Measurements from ENCODE around the gene SETD6. TPM values are rescaled to one million over a fixed set of nuclear protein-coding genes. Genes with fewer than 3 reads are reported as not detected.

Gene SETD6
- total RNA-seq, 1 experiment from 2014 or later, result 2.9 TPM

DNA sequence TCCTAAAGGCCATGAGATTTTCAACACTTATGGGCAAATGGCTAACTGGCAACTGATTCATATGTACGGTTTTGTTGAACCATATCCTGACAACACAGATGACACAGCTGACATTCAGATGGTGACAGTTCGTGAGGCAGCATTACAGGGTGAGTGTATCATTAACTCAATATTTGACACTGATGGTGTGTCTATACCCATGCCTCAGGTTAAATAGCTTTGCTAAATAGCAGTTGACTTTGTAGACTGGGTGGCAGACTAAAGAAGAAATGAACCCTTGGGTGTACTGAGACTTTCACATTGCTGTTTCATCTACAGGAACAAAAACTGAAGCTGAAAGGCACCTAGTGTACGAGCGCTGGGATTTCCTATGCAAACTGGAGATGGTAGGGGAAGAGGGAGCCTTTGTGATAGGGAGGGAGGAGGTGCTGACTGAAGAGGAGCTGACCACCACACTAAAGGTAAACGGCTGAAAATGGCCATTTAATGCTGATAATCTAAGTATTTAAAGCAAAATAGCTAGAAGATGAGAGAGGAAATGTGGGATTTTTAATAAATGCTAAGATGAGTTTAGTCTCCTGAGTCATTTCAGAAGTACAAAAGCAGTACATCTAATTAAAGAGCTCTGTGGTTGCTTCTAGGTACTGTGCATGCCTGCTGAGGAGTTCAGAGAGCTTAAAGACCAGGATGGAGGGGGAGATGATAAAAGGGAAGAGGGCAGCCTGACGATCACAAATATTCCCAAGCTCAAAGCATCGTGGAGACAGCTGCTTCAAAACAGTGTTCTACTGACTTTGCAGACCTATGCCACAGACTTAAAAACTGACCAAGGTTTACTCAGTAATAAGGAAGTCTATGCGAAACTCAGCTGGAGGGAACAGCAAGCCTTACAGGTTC lies 3.0 kb downstream of the SETD6 start:
- Histone ChIP-seq H3K27me3 (ENCODE audit: low read length) (no peaks in the 10 kb centered on the region), H3K9ac (ENCODE audit: low read length) (no peak overlapping the region), H3K4me2 (ENCODE audit: low read depth, low read length, poor library complexity, severe bottlenecking) (no peak overlapping the region), H3K4me1 (ENCODE audit: low read length) (peaks cover 28% of the 10 kb centered on the region), H2AFZ (ENCODE audit: low read length) (no peak overlapping the region), H3K27ac (ENCODE audit: low read length) (peak overlapping the region; percentile 54), H3K9me3 (ENCODE audit: low read length) (no peaks in the 10 kb centered on the region), H3K36me3 (ENCODE audit: insufficient read depth, low read length) (peaks cover 64% of the 10 kb centered on the region), H3K9me2 (replicated peaks; ENCODE audit: insufficient read depth, low read length) (no peaks in the 10 kb centered on the region), H3K79me2 (ENCODE audit: low read length) (peaks cover 14% of the 10 kb centered on the region; the same call in 1 of the 2 replicates), H3K4me3 (ENCODE audit: low read length) (no peak overlapping the region), H4K20me1 (ENCODE audit: insufficient read depth, low read depth, low read length) (no peaks in the 10 kb centered on the region)
- DNase-seq, result no peak

DNA sequence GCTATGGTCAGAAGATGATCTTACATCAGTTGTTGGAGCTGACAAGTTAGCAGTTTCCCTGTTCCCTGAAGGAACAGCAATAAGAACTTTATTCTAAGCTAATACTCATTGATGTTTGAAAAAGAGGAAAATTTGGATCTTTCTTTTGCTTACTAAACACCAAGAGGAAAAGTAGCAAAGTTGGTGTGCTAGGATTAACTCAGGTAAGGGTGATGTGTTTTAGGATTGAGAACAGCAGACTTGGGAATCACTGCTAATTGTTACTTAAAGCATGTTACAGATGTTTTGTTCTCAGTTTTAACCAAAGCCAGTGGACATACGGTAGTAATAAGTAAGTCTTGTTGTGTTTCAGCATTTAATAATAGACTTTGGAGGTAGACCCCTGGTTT lies 3.7 kb downstream of the SETD6 start:
- peak overlapping the region; percentile 54 for H3K27ac ChIP-seq (ENCODE audit: low read length)
- H3K4me2 ChIP-seq (ENCODE audit: low read depth, low read length, poor library complexity, severe bottlenecking), result no peak overlapping the region
- no peak overlapping the region for H2AFZ ChIP-seq (ENCODE audit: low read length)
- no peaks in the 10 kb centered on the region for H3K9me3 ChIP-seq (ENCODE audit: low read length)
- no peaks in the 10 kb centered on the region for H3K9me2 ChIP-seq (replicated peaks; ENCODE audit: insufficient read depth, low read length)
- H3K79me2 ChIP-seq (ENCODE audit: low read length), result peaks cover 14% of the 10 kb centered on the region; the same call in 1 of the 2 replicates
- peaks cover 68% of the 10 kb centered on the region for H3K36me3 ChIP-seq (ENCODE audit: insufficient read depth, low read length)
- no peak for DNase-seq
- H3K4me3 ChIP-seq (ENCODE audit: low read length), result no peak overlapping the region
- no peak overlapping the region for H3K9ac ChIP-seq (ENCODE audit: low read length)
- H3K4me1 ChIP-seq (ENCODE audit: low read length), result peaks cover 28% of the 10 kb centered on the region
- no peaks in the 10 kb centered on the region for H3K27me3 ChIP-seq (ENCODE audit: low read length)
- H4K20me1 ChIP-seq (ENCODE audit: insufficient read depth, low read depth, low read length), result no peaks in the 10 kb centered on the region

DNA sequence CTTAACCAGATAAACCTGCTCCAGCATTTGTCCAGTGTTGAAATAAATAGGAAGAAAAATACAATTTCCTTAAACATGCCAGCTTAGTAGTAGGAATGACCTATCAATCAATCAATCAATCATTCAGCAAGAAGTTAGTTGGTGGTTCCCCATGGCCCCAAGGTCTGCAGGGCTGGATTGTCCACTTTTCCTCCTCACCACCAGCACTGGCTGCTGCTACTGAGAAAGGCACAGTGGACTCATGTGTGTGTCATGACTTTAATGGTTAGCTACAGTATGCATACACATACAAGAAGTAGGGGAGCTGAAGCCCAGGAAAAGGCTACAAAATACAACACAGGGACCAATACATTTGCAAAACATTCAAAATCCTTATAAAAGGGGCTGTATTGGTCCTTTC lies 4.4 kb downstream of the SETD6 start:
- H3K9me2 ChIP-seq (replicated peaks; ENCODE audit: insufficient read depth, low read length), result no peaks in the 10 kb centered on the region
- H3K79me2 ChIP-seq (ENCODE audit: low read length), result peaks cover 19% of the 10 kb centered on the region
- peaks cover 28% of the 10 kb centered on the region for H3K4me1 ChIP-seq (ENCODE audit: low read length)
- DNase-seq, result no peak
- H3K4me3 ChIP-seq (ENCODE audit: low read length), result no peak overlapping the region
- H3K9me3 ChIP-seq (ENCODE audit: low read length), result no peaks in the 10 kb centered on the region
- peak overlapping the region; percentile 54; the same call in 1 of the 2 replicates for H3K27ac ChIP-seq (ENCODE audit: low read length)
- no peak overlapping the region for H3K9ac ChIP-seq (ENCODE audit: low read length)
- no peak overlapping the region for H3K4me2 ChIP-seq (ENCODE audit: low read depth, low read length, poor library complexity, severe bottlenecking)
- H3K27me3 ChIP-seq (ENCODE audit: low read length), result no peaks in the 10 kb centered on the region
- H2AFZ ChIP-seq (ENCODE audit: low read length), result no peak overlapping the region
- peaks cover 75% of the 10 kb centered on the region for H3K36me3 ChIP-seq (ENCODE audit: insufficient read depth, low read length)
- no peaks in the 10 kb centered on the region for H4K20me1 ChIP-seq (ENCODE audit: insufficient read depth, low read depth, low read length)

DNA sequence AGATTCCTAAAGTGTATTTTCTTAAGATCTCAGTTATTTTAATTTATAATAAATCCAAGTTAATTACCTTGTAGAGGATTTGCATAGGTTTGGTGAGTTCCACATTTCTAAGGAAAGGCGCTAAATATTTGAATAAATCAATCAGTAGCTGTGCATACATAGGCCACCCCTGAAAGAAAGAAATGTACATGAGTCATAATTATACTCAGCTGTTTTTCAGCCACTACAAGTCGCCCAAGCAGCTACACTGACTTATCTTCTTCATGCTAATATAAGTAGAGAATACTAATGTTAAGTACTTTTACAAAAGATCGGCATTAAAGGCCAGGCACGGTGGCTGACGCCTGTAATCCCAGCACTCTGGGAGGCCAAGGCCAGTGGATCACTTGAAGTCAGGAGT lies 14.9 kb downstream of the SETD6 start:
- Histone ChIP-seq H3K4me2 (ENCODE audit: low read depth, low read length, poor library complexity, severe bottlenecking) (no peak overlapping the region), H3K27ac (ENCODE audit: low read length) (no peak overlapping the region), H3K9me3 (ENCODE audit: low read length) (no peaks in the 10 kb centered on the region), H3K4me3 (ENCODE audit: low read length) (no peak overlapping the region), H3K9me2 (replicated peaks; ENCODE audit: insufficient read depth, low read length) (no peaks in the 10 kb centered on the region), H3K36me3 (ENCODE audit: insufficient read depth, low read length) (peaks cover 85% of the 10 kb centered on the region), H3K9ac (ENCODE audit: low read length) (no peak overlapping the region), H3K4me1 (ENCODE audit: low read length) (peaks cover 3% of the 10 kb centered on the region; the same call in 1 of the 2 replicates), H2AFZ (ENCODE audit: low read length) (no peak overlapping the region), H3K79me2 (ENCODE audit: low read length) (peaks cover 31% of the 10 kb centered on the region), H4K20me1 (ENCODE audit: insufficient read depth, low read depth, low read length) (no peaks in the 10 kb centered on the region), H3K27me3 (ENCODE audit: low read length) (no peaks in the 10 kb centered on the region)
- no peak for DNase-seq

DNA sequence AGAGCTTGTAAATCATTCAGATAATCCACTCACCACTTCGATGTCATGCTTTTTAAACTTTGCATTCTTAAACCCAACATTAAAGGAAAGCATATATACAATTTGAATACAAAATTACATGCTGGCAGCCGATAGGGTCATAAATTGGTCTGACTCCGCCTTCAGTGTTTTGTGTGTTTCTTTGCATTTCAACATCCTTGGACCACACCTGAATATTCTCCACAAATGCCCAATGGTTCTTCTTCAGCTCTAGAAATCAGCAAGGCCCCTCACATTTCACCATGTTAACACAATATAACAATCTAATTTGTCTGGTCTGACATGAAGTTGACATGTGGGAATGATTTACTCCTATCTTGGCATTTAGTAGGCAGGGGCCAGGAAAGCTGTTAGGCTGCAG lies 17.1 kb downstream of the SETD6 start:
- H3K27ac ChIP-seq (ENCODE audit: low read length), result no peak overlapping the region
- H3K9me2 ChIP-seq (replicated peaks; ENCODE audit: insufficient read depth, low read length), result no peaks in the 10 kb centered on the region

DNA sequence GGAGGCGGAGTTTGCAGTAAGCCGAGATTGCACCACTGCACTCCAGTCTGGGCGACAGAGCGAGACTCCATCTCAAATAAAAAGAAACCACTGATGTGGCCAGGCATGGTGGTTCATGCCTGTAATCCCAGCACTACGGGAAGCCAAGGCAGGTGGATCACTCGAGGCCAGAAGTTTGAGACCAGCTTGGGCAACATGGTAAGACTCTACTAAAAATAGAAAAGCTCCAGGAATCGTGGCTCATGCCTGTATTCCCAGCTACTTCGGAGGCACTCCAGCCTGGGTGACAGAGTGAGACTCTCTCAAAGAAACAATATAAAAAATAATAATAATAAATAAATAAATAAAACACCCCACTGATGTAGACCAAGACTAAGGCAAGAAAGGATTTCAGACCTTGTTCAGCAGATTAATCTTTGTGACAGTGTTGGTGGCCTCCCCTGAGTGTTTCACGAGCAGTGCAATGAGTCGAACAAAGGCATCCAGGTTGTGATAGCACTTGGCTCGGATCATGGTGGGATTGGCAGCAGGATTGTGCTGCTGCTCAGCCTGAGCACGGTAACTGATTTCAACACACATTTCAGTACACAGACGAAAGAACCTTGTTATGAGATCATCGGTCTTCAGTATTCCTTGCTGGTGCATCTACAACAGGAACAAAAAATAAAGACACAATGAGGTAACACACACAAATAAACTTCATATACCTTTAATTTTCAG lies 18.6 kb downstream of the SETD6 start:
- Histone ChIP-seq H3K27me3 (ENCODE audit: low read length) (no peaks in the 10 kb centered on the region), H3K79me2 (ENCODE audit: low read length) (peaks cover 37% of the 10 kb centered on the region; the same call in 1 of the 2 replicates), H4K20me1 (ENCODE audit: insufficient read depth, low read depth, low read length) (no peaks in the 10 kb centered on the region), H3K27ac (ENCODE audit: low read length) (no peak overlapping the region), H2AFZ (ENCODE audit: low read length) (no peak overlapping the region), H3K36me3 (ENCODE audit: insufficient read depth, low read length) (peaks cover 90% of the 10 kb centered on the region), H3K9me3 (ENCODE audit: low read length) (no peaks in the 10 kb centered on the region), H3K4me2 (ENCODE audit: low read depth, low read length, poor library complexity, severe bottlenecking) (no peak overlapping the region), H3K9ac (ENCODE audit: low read length) (no peak overlapping the region), H3K9me2 (replicated peaks; ENCODE audit: insufficient read depth, low read length) (no peaks in the 10 kb centered on the region), H3K4me1 (ENCODE audit: low read length) (no peaks in the 10 kb centered on the region), H3K4me3 (ENCODE audit: low read length) (no peak overlapping the region)
- no peak for DNase-seq

More for the DNA sequence above, 17.1 kb downstream of the SETD6 start:
- DNase-seq, result no peak
- Histone ChIP-seq H2AFZ (ENCODE audit: low read length) (no peak overlapping the region), H3K4me1 (ENCODE audit: low read length) (peaks cover 3% of the 10 kb centered on the region; the same call in 1 of the 2 replicates), H3K9me3 (ENCODE audit: low read length) (no peaks in the 10 kb centered on the region), H3K27me3 (ENCODE audit: low read length) (no peaks in the 10 kb centered on the region), H3K4me3 (ENCODE audit: low read length) (no peak overlapping the region), H3K79me2 (ENCODE audit: low read length) (peaks cover 40% of the 10 kb centered on the region), H3K4me2 (ENCODE audit: low read depth, low read length, poor library complexity, severe bottlenecking) (no peak overlapping the region), H3K9ac (ENCODE audit: low read length) (no peak overlapping the region), H4K20me1 (ENCODE audit: insufficient read depth, low read depth, low read length) (no peaks in the 10 kb centered on the region), H3K36me3 (ENCODE audit: insufficient read depth, low read length) (peaks cover 90% of the 10 kb centered on the region)

DNA sequence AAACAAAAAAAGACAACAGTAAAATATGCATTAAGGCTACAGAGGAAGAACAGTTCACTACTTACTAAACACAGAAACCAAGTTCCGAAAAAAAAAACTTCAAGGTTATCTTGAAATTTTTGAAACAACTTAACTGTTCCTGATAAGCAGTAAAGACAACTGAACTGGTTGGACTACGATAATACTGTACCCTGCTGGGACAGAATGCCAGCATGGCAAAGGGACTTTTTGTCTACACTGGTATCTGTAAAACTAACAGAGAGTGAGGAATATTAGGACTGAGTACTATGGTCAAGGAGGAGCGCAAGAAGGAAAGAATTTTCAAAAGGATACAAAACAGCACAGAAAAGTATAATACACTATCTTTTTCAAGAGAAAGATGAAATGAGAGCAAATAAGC lies 19.8 kb downstream of the SETD6 start:
- no peaks in the 10 kb centered on the region for H4K20me1 ChIP-seq (ENCODE audit: insufficient read depth, low read depth, low read length)
- peaks cover 41% of the 10 kb centered on the region for H3K79me2 ChIP-seq (ENCODE audit: low read length)
- H3K9me3 ChIP-seq (ENCODE audit: low read length), result no peaks in the 10 kb centered on the region
- no peak overlapping the region for H3K4me3 ChIP-seq (ENCODE audit: low read length)
- H3K9me2 ChIP-seq (replicated peaks; ENCODE audit: insufficient read depth, low read length), result no peaks in the 10 kb centered on the region
- H3K4me1 ChIP-seq (ENCODE audit: low read length), result no peaks in the 10 kb centered on the region
- H3K9ac ChIP-seq (ENCODE audit: low read length), result no peak overlapping the region
- no peak for DNase-seq
- H3K36me3 ChIP-seq (ENCODE audit: insufficient read depth, low read length), result peaks cover 92% of the 10 kb centered on the region
- H3K27ac ChIP-seq (ENCODE audit: low read length), result no peak overlapping the region
- no peak overlapping the region for H3K4me2 ChIP-seq (ENCODE audit: low read depth, low read length, poor library complexity, severe bottlenecking)
- H2AFZ ChIP-seq (ENCODE audit: low read length), result no peak overlapping the region
- no peaks in the 10 kb centered on the region for H3K27me3 ChIP-seq (ENCODE audit: low read length)

DNA sequence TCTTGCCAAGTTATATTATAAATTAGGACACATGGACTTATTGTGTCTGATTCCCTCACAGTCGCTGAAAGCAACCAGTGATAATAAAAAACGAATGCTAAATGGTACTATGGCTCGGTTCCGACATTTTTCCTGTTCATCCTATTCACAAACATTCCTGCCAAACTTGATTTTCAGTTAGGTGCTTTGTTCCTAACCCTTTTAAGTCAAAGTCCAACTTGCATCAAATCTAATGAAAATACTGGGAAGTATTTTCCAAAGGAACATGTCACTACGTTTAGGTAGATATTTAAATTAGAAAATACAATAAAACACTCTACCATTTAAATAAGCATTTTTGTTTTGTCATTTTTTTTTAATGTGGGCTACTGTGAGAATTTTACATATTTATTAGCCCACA lies 21.0 kb downstream of the SETD6 start:
- Histone ChIP-seq H3K79me2 (ENCODE audit: low read length) (peaks cover 33% of the 10 kb centered on the region), H3K9me3 (ENCODE audit: low read length) (no peaks in the 10 kb centered on the region), H4K20me1 (ENCODE audit: insufficient read depth, low read depth, low read length) (no peaks in the 10 kb centered on the region), H3K9me2 (replicated peaks; ENCODE audit: insufficient read depth, low read length) (no peaks in the 10 kb centered on the region), H3K4me1 (ENCODE audit: low read length) (no peaks in the 10 kb centered on the region), H3K9ac (ENCODE audit: low read length) (no peak overlapping the region), H3K4me2 (ENCODE audit: low read depth, low read length, poor library complexity, severe bottlenecking) (no peak overlapping the region), H3K4me3 (ENCODE audit: low read length) (no peak overlapping the region), H3K27me3 (ENCODE audit: low read length) (no peaks in the 10 kb centered on the region), H3K27ac (ENCODE audit: low read length) (no peak overlapping the region), H3K36me3 (ENCODE audit: insufficient read depth, low read length) (peaks cover 89% of the 10 kb centered on the region), H2AFZ (ENCODE audit: low read length) (no peak overlapping the region)
- DNase-seq, result no peak

Measured in Karpas-422 (cell line).